Panc1 (cell line): ENCODE measurements around the gene BCAP29. TPM values are rescaled to one million over a fixed set of nuclear protein-coding genes. Genes with fewer than 3 reads are reported as not detected.

Experiments
- ATAC-seq: fragments of 200-7000 bp; cut with Tn5 transposase; 2 replicates; pipeline ENCODE4 v1.9.1; 2020; ENCODE audit warnings: mild to moderate bottlenecking, moderate library complexity
- BruUV-seq: library from RNA; stranded (reverse); fragments of 400-500 nt; replicated peaks from 2 replicates; lab custom pipeline; 2021; lab: Mats Ljungman, UMichigan
- CTCF ChIA-PET: fragments of 300-600 bp; sonication (Branson Sonifier 250); formaldehyde crosslinking; loops from one replicate; lab custom pipeline; 2022; ENCODE audit warnings: antibody characterized with exemption; lab: Charles Lee
- POLR2A ChIA-PET: fragments of 300-600 bp; sonication (Branson Sonifier 250); formaldehyde crosslinking; loops from one replicate; lab custom pipeline; 2022; ENCODE audit warnings: antibody characterized with exemption; lab: Charles Lee
- DNase-seq: peaks from one replicate; pipeline ENCODE4 v3.0.0-alpha.2; 2010; ENCODE audit warnings: low read depth, low spot score
- H3K27ac ChIP-seq: 2 replicates; pipeline ENCODE4 v1.5.1; 2011; ENCODE audit warnings: mild to moderate bottlenecking, low read length, inconsistent platforms
- H3K27me3 ChIP-seq: fragments of 200-500 bp; sonication (Bioruptor generic); 2 replicates; pipeline ENCODE4 v1.6.0; 2014; ENCODE audit warnings: low read length, inconsistent platforms; ENCODE audit not compliant: control insufficient read depth, insufficient read depth
- H3K36me3 ChIP-seq: fragments of 200-500 bp; sonication (Bioruptor generic); 2 replicates; pipeline ENCODE4 v1.5.1; 2014; ENCODE audit warnings: inconsistent platforms, mild to moderate bottlenecking, low read length, moderate library complexity; ENCODE audit not compliant: control insufficient read depth, insufficient read depth
- H3K4me1 ChIP-seq: 2 replicates; pipeline ENCODE4 v1.5.1; 2011; ENCODE audit warnings: inconsistent platforms, mild to moderate bottlenecking, low read length, moderate library complexity; ENCODE audit not compliant: control insufficient read depth, insufficient read depth
- H3K4me3 ChIP-seq, 2 experiments: 2 replicates each; pipeline ENCODE4 v1.5.1; 2011 to 2012; ENCODE audit warnings: low read depth in 2 of 2, low read length in 2 of 2, mild to moderate bottlenecking in 2 of 2, inconsistent platforms in 1 of 2, moderate library complexity in 1 of 2
- H3K9me3 ChIP-seq: fragments of 200-500 bp; sonication (Bioruptor generic); 2 replicates; pipeline ENCODE4 v1.5.1; 2014; ENCODE audit warnings: low read depth, mild to moderate bottlenecking, inconsistent platforms, low read length, moderate library complexity; ENCODE audit not compliant: control insufficient read depth, insufficient read depth
- CTCF ChIP-seq: fragments of 450-650 bp; IDR thresholded peaks from 2 replicates; pipeline ENCODE4 v1.5.1; 2017; ENCODE audit warnings: mild to moderate bottlenecking
- POLR2AphosphoS5 ChIP-seq: IDR thresholded peaks from 2 replicates; pipeline ENCODE4 v1.6.1; 2012; ENCODE audit warnings: mild to moderate bottlenecking, low read depth, low read length, moderate library complexity
- REST ChIP-seq, 2 experiments: IDR thresholded peaks; 2 replicates each; pipeline ENCODE4 v1.6.1; 2011 to 2012; ENCODE audit warnings: low read depth in 2 of 2, control low read depth in 1 of 2, low read length in 1 of 2, mild to moderate bottlenecking in 1 of 2, moderate library complexity in 1 of 2; ENCODE audit not compliant: insufficient read depth in 1 of 2
- SIN3A ChIP-seq: IDR thresholded peaks from 2 replicates; pipeline ENCODE4 v1.6.1; 2012; ENCODE audit warnings: low read depth, mild to moderate bottlenecking, low read length, moderate library complexity, borderline replicate concordance; ENCODE audit not compliant: insufficient read depth
- TCF7L2 ChIP-seq: IDR thresholded peaks from 2 replicates; pipeline ENCODE4 v1.6.1; 2011; ENCODE audit warnings: mild to moderate bottlenecking, low read depth, low read length, inconsistent platforms
- in situ Hi-C: cut with HindIII; loops from 2 replicates; pipeline ENCODE4 v1.10.0; 2016; ENCODE audit warnings: low sequenced_read_pairs, low pct_unique_long_range_greater_than_20kb
- intact Hi-C: fragments of 100-400 bp; cut with micrococcal nuclease; formaldehyde crosslinking; loops from one replicate; pipeline ENCODE4 v1.10.0; 2022; ENCODE audit not compliant: unreplicated experiment
- total RNA-seq: library from RNA; stranded (reverse); gene quantifications from one replicate; pipeline ENCODE4 v1.2.1, GENCODE V29; 2021; ENCODE audit not compliant: unreplicated experiment

BCAP29 gene
- total RNA-seq, 1 experiment from 2014 or later, result 71.7 TPM

GRCh38 chr7:107622429-107622828 lies 42.4 kb downstream of the BCAP29 start:
- intact Hi-C loops (no loop called here), in situ Hi-C loops (no loop called here)
- Histone ChIP-seq H3K36me3 (peaks cover 11% of the 10 kb centered on the region; the same call in 1 of the 2 replicates), H3K27me3 (no peaks in the 10 kb centered on the region), H3K4me3 (no peak overlapping the region), H3K4me1 (no peaks in the 10 kb centered on the region), H3K27ac (no peak overlapping the region), H3K9me3 (no peaks in the 10 kb centered on the region)
- ATAC-seq (no peak), DNase-seq (no peak)
- CTCF ChIA-PET, result no interaction called here
- POLR2A ChIA-PET, result no interaction called here
- TF ChIP-seq POLR2AphosphoS5, result no peak
- TF ChIP-seq SIN3A, result no peak
- no peak for TF ChIP-seq REST (IDR thresholded peaks at IDR 0.05; ENCODE audit: insufficient read depth in 1 of 2, low read depth in 2 of 2, low read length in 1 of 2)
- TF ChIP-seq CTCF, result no peak
- no peak for TF ChIP-seq TCF7L2
- no TSS peak for BruUV-seq

- no peaks in the 10 kb centered on the region for H3K27me3 ChIP-seq
- peaks cover 7% of the 10 kb centered on the region; the same call in 1 of the 2 replicates for H3K36me3 ChIP-seq
- BruUV-seq, result no TSS peak
- DNase-seq, result no peak
- in situ Hi-C loops (no loop called here), intact Hi-C loops (no loop called here)
- no peak for ATAC-seq
- TF ChIP-seq POLR2AphosphoS5, result no peak
- TF ChIP-seq TCF7L2, result no peak
- no peak for TF ChIP-seq CTCF
- TF ChIP-seq SIN3A, result no peak
- TF ChIP-seq REST (IDR thresholded peaks at IDR 0.05; ENCODE audit: insufficient read depth in 1 of 2, low read depth in 2 of 2, low read length in 1 of 2), result no peak
- H3K9me3 ChIP-seq, result no peaks in the 10 kb centered on the region
- H3K4me3 ChIP-seq, result no peak overlapping the region
- ChIA-PET CTCF (no interaction called here), POLR2A (no interaction called here)
- H3K27ac ChIP-seq, result no peak overlapping the region
- H3K4me1 ChIP-seq, result no peaks in the 10 kb centered on the region
Observed at GRCh38 chr7:107622894-107623293, 42.8 kb downstream of the BCAP29 start.
